SK-N-SH (cell line): ENCODE measurements around the gene PRRX2. TPM values are rescaled to one million over a fixed set of nuclear protein-coding genes. Genes with fewer than 3 reads are reported as not detected.

Source experiments
- CTCF ChIA-PET: fragments of 300-600, 350-600 bp; formaldehyde crosslinking; extraction: SDS; loops from one replicate; lab custom pipeline; 2021; lab: Yijun Ruan, JAX
- POLR2A ChIA-PET: fragments of 350-600 bp; sonication (Branson Sonifier 250); formaldehyde crosslinking; extraction: SDS; loops from one replicate; lab custom pipeline; 2020; ENCODE audit warnings: antibody characterized with exemption, inconsistent platforms; lab: Yijun Ruan, JAX
- DNase-seq: peaks from one replicate; pipeline ENCODE4 v3.0.0; 2012
- H2AFZ ChIP-seq: fragments of 200-600 bp; sonication (generic); 2 replicates; pipeline ENCODE4 v1.8.1; 2016; ENCODE audit warnings: antibody characterized with exemption, mild to moderate bottlenecking, low read depth
- H3F3A ChIP-seq: fragments of 200-600 bp; sonication (generic); replicated peaks from 2 replicates; pipeline ENCODE3; 2016; ENCODE audit warnings: antibody characterized with exemption, mild to moderate bottlenecking; ENCODE audit not compliant: insufficient read depth
- H3K27ac ChIP-seq, 2 experiments: fragments of 200-500 bp in 1 of 2; fragments of 200-600 bp in 1 of 2; sonication (Bioruptor generic) in 1 of 2; sonication (generic), shearing (Covaris generic) in 1 of 2; 2 replicates each; pipeline versions ENCODE4 v1.5.1 to v1.6.1; 2014 to 2016; ENCODE audit warnings: low read depth in 2 of 2, inconsistent platforms in 1 of 2, low read length in 1 of 2, mild to moderate bottlenecking in 1 of 2, mixed read lengths in 1 of 2
- H3K27me3 ChIP-seq: fragments of 200-600 bp; sonication (generic), shearing (Covaris generic); 2 replicates; pipeline ENCODE4 v1.6.1; 2016; ENCODE audit warnings: mixed run types; ENCODE audit not compliant: insufficient read depth
- H3K36me3 ChIP-seq, 2 experiments: fragments of 200-500 bp in 1 of 2; fragments of 200-600 bp in 1 of 2; sonication (Bioruptor generic) in 1 of 2; sonication (generic) in 1 of 2; replicated peaks in 1 of 2; 2 replicates each; pipeline versions ENCODE3 to v1.5.1; 2014 to 2016; ENCODE audit warnings: low read length in 1 of 2, mild to moderate bottlenecking in 1 of 2; ENCODE audit not compliant: insufficient read depth in 2 of 2, control insufficient read depth in 1 of 2
- H3K4me1 ChIP-seq, 2 experiments: fragments of 200-500 bp in 1 of 2; fragments of 200-600 bp in 1 of 2; sonication (Bioruptor generic) in 1 of 2; sonication (generic), shearing (Covaris generic) in 1 of 2; 2 replicates each; pipeline versions ENCODE4 v1.5.1 to v1.6.1; 2014 to 2016; ENCODE audit warnings: low read depth in 1 of 2, low read length in 1 of 2, mixed run types in 1 of 2; ENCODE audit not compliant: insufficient read depth in 2 of 2, control insufficient read depth in 1 of 2
- H3K4me2 ChIP-seq: fragments of 200-600 bp; sonication (generic), shearing (Covaris generic); 2 replicates; pipeline ENCODE4 v1.6.1; 2017; ENCODE audit warnings: mixed run types
- H3K4me3 ChIP-seq, 2 experiments: fragments of 200-500 bp in 1 of 2; fragments of 200-600 bp in 1 of 2; sonication (Bioruptor generic) in 1 of 2; sonication (generic), shearing (Covaris generic) in 1 of 2; 2 replicates each; pipeline versions ENCODE4 v1.5.1 to v1.8.1; 2014 to 2016; ENCODE audit warnings: low read depth in 2 of 2, inconsistent platforms in 1 of 2, low read length in 1 of 2, mild to moderate bottlenecking in 1 of 2, mixed read lengths in 1 of 2, moderate library complexity in 1 of 2
- H3K79me2 ChIP-seq: fragments of 200-600 bp; sonication (generic); 2 replicates; pipeline ENCODE4 v1.8.1; 2017; ENCODE audit warnings: mild to moderate bottlenecking; ENCODE audit not compliant: insufficient read depth
- H3K9ac ChIP-seq: fragments of 200-600 bp; sonication (generic); 2 replicates; pipeline ENCODE4 v1.6.1; 2017; ENCODE audit warnings: mixed run types
- H3K9me2 ChIP-seq: fragments of 200-600 bp; sonication (generic); 2 replicates; pipeline ENCODE4 v1.6.1; 2017; ENCODE audit warnings: mixed run types
- H3K9me3 ChIP-seq: fragments of 200-600 bp; sonication (generic); 2 replicates; pipeline ENCODE4 v1.6.1; 2017; ENCODE audit warnings: mixed run types, mild to moderate bottlenecking, moderate library complexity
- H4K20me1 ChIP-seq: fragments of 200-600 bp; sonication (generic); 2 replicates; pipeline ENCODE4 v1.6.1; 2017; ENCODE audit warnings: mild to moderate bottlenecking, mixed run types; ENCODE audit not compliant: insufficient read depth
- CTCF ChIP-seq: fragments of 200-600 bp; sonication (generic); IDR thresholded peaks from 2 replicates; pipeline ENCODE4 v1.6.1; 2017; ENCODE audit warnings: antibody characterized with exemption, mild to moderate bottlenecking, moderate library complexity
- ELF1 ChIP-seq: IDR thresholded peaks from 2 replicates; pipeline ENCODE4 v1.4.0; 2012
- EZH2phosphoT487 ChIP-seq: fragments of 200-600 bp; sonication (generic); IDR thresholded peaks from 2 replicates; pipeline ENCODE4 v1.6.1; 2017; ENCODE audit warnings: low read depth, mixed run types, mild to moderate bottlenecking, antibody characterized with exemption, moderate library complexity, borderline replicate concordance
- FOSL2 ChIP-seq: IDR thresholded peaks from 2 replicates; pipeline ENCODE4 v1.4.0; 2012; ENCODE audit warnings: low read depth, mild to moderate bottlenecking, moderate library complexity, borderline replicate concordance
- GABPA ChIP-seq: IDR thresholded peaks from 2 replicates; pipeline ENCODE4 v1.4.0; 2012; ENCODE audit warnings: low read depth, mild to moderate bottlenecking
- IRF3 ChIP-seq: fragments of 150-350 bp; IDR thresholded peaks from 2 replicates; pipeline ENCODE4 v1.6.1; 2016; ENCODE audit warnings: mild to moderate bottlenecking, low read depth, low read length
- JUND ChIP-seq: IDR thresholded peaks from 2 replicates; pipeline ENCODE4 v1.4.0; 2012
- MAX ChIP-seq: IDR thresholded peaks from 2 replicates; pipeline ENCODE4 v1.4.0; 2012; ENCODE audit warnings: low read depth
- MEF2A ChIP-seq: IDR thresholded peaks from 2 replicates; pipeline ENCODE4 v1.4.0; 2012; ENCODE audit warnings: low read depth, borderline replicate concordance
- MXI1 ChIP-seq: IDR thresholded peaks from 2 replicates; pipeline ENCODE4 v1.6.1; 2012; ENCODE audit warnings: mild to moderate bottlenecking, low read depth, low read length, improper control_type of control experiment
- NFIC ChIP-seq: IDR thresholded peaks from 2 replicates; pipeline ENCODE4 v1.4.0; 2012; ENCODE audit warnings: borderline replicate concordance
- NRF1 ChIP-seq: IDR thresholded peaks from 2 replicates; pipeline ENCODE4 v1.6.1; 2012; ENCODE audit warnings: low read depth, mild to moderate bottlenecking, low read length
- PBX3 ChIP-seq: IDR thresholded peaks from 2 replicates; pipeline ENCODE4; 2012
- POLR2AphosphoS5 ChIP-seq: IDR thresholded peaks from 2 replicates; pipeline ENCODE4 v1.6.1; 2012; ENCODE audit warnings: low read depth, low read length
- RAD21 ChIP-seq: IDR thresholded peaks from 2 replicates; pipeline ENCODE4 v1.6.1; 2012; ENCODE audit warnings: mild to moderate bottlenecking, low read length
- RCOR1 ChIP-seq: fragments of 150-350 bp; IDR thresholded peaks from 2 replicates; pipeline ENCODE4 v1.6.1; 2017; ENCODE audit warnings: antibody characterized with exemption, low read length
- RFX5 ChIP-seq: IDR thresholded peaks from 2 replicates; pipeline ENCODE4 v1.6.1; 2012; ENCODE audit warnings: mild to moderate bottlenecking, improper control_type of control experiment, low read length
- RXRA ChIP-seq: IDR thresholded peaks from 2 replicates; pipeline ENCODE4 v1.4.0; 2012; ENCODE audit warnings: low read depth, mild to moderate bottlenecking, borderline replicate concordance
- SMC3 ChIP-seq: IDR thresholded peaks from 2 replicates; pipeline ENCODE4 v1.6.1; 2012; ENCODE audit warnings: low read depth, low read length, improper control_type of control experiment
- TAF1 ChIP-seq: IDR thresholded peaks from 2 replicates; pipeline ENCODE4 v1.6.1; 2012; ENCODE audit warnings: low read depth, mild to moderate bottlenecking, low read length, moderate library complexity, borderline replicate concordance
- ZBTB33 ChIP-seq: IDR thresholded peaks from 2 replicates; pipeline ENCODE4 v1.4.0; 2012; ENCODE audit warnings: low read depth, borderline replicate concordance
- WGBS: methylation state at CpG from one replicate; pipeline ENCODE4 v1.1.6; 2017; ENCODE audit warnings: low lambda C conversion rate; 5-methylcytosine and 5-hydroxymethylcytosine counted together
- polyA plus RNA-seq, 3 experiments: library from polyadenylated mRNA; depleted of rRNA; stranded (reverse); fragments of >200 nt; gene quantifications; 2 replicates each; pipeline ENCODE4 v1.2.3, GENCODE V29; 2012

PRRX2 gene
- polyA plus RNA-seq, 1 of the 3 experiments (the other 2 are of a cell fraction) = 0.84 TPM

- TF ChIP-seq CTCF (no peak), SMC3 (no peak), MXI1 (no peak), ELF1 (no peak), JUND (no peak), IRF3 (no peak)
- TF ChIP-seq, all 33 proteins: peak for 0
Observed at GRCh38 chr9:129678844-129679243, 13.4 kb downstream of the PRRX2 start (continued).

- Histone ChIP-seq H3K79me2 (no peaks in the 10 kb centered on the region), H2AFZ (no peak overlapping the region), H3K9ac (no peak overlapping the region), H3K4me3 (no peak overlapping the region), H3K36me3 (no peaks in the 10 kb centered on the region), H3F3A (no peaks in the 10 kb centered on the region), H3K4me1 (peaks cover 0 to 31% of the 10 kb centered on the region in 2 experiments; a peak in 2 of 4 replicates), H3K27ac (no peak overlapping the region), H3K27me3 (peaks cover 14% of the 10 kb centered on the region; the same call in 1 of the 2 replicates), H4K20me1 (no peaks in the 10 kb centered on the region), H3K9me3 (no peaks in the 10 kb centered on the region), H3K4me2 (no peak overlapping the region), H3K9me2 (no peaks in the 10 kb centered on the region)
- POLR2A ChIA-PET = interaction anchor here (0.6 to 2.4 kb wide), 3 partner anchors 11 to 30 kb away, joined by 3 to 6 read pairs (median 3); no protein-coding TSS in a partner anchor
- CTCF ChIA-PET = interaction anchor here (1.3 kb wide), 1 partner anchor 18 kb away, joined by 4 read pairs; no protein-coding TSS in a partner anchor
- DNase-seq = no peak
- 50% methylated on average over 1 of the region's 9 CpGs for WGBS
- TF ChIP-seq PBX3 (no peak), ZBTB33 (no peak), FOSL2 (no peak), CTCF (no peak), RCOR1 (no peak), RFX5 (no peak), TAF1 (no peak), RXRA (no peak), POLR2AphosphoS5 (no peak), RAD21 (no peak), GABPA (no peak), IRF3 (no peak), NFIC (no peak), MAX (no peak), SMC3 (no peak), MEF2A (no peak), EZH2phosphoT487 (no peak), NRF1 (no peak)
Observed at GRCh38 chr9:129679537-129679936, 14.1 kb downstream of the PRRX2 start.
